ENCODE measurements around the gene JPH4.

The JPH4 gene

DNA sequence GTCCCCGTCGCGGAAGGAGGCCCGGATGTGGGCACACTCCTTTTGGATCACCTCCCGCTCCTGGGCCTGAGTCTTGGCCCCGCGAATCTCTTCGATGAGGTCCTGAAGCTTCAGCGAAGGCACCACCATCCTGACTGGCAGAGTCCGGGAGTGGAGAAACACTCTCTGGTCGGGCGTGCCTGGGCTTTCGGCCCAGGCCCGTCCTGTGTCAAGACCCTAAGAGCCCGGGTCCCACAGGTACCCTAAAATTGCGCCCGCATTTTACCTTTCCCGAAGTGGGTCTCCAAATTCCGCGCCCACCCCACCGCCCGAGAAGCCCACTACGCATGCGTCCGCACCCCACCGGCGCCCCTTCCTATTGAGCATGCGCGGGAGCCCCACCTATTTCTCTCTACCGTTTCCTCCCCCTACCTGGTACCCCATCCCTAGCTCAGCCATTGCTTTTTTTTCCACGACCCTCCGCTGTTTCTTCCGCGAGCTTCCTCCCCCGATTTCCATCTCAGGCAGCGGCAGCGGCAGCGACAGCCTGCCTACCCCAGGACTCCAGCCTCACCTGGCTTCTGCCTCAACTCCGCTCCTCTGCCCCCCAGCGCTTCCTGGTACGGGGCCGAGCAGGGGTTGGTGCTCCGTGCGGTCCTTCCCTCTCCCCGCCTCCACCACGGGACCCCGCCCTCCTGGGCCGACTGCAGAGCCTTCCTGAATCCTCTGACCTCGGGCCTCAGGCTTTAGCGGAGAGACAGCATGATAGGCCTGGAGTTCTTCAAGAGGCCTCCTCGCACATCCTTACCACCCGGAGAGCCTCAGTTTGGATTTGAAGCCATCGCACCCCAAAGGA, 11.2 kb downstream of the JPH4 start, which contains the start of gene AP1G2:
AP1G2 (minus strand) TSS at position 606 of the 835 bp plus-strand sequence; CDS start at position 129, 477 bp downstream.
- H3K4me3 ChIP-seq (replicated peaks; ENCODE audit: low read depth, low read length) = peak within 1 kb of the TSS; percentile 74
- DNase-seq (ENCODE audit: low read depth) = peak; percentile 74
- TF ChIP-seq, protein P1, sequence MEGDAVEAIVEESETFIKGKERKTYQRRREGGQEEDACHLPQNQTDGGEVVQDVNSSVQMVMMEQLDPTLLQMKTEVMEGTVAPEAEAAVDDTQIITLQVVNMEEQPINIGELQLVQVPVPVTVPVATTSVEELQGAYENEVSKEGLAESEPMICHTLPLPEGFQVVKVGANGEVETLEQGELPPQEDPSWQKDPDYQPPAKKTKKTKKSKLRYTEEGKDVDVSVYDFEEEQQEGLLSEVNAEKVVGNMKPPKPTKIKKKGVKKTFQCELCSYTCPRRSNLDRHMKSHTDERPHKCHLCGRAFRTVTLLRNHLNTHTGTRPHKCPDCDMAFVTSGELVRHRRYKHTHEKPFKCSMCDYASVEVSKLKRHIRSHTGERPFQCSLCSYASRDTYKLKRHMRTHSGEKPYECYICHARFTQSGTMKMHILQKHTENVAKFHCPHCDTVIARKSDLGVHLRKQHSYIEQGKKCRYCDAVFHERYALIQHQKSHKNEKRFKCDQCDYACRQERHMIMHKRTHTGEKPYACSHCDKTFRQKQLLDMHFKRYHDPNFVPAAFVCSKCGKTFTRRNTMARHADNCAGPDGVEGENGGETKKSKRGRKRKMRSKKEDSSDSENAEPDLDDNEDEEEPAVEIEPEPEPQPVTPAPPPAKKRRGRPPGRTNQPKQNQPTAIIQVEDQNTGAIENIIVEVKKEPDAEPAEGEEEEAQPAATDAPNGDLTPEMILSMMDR (IDR thresholded peaks at IDR 0.05; ENCODE audit: low read length, missing control alignments) = no peak

DNA sequence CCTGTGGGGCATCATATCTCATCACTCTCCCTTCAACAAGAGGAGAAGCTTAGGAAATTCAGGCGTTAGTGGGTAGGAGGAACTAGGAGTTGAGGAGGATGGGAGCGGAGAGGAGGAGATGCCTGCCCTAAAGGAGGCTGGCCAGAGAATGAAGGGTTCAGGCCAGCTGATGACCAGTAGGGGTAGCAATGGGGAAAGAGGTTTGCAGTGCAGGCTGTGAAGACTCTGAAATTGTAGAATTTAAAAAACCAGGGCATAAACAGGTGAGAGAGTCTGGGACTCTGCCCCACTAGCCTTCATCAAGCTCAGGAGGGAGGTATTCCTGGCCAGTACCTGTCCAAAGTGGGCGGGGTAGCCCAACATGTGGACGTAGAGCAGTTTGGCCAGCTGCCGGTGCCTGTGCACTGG, 11.8 kb downstream of the JPH4 start:
- TF ChIP-seq, protein P1 (IDR thresholded peaks at IDR 0.05; ENCODE audit: low read length, missing control alignments) = peak; percentile 36
- peak; percentile 22 for DNase-seq (ENCODE audit: low read depth)
- peak overlapping the region; percentile 74 for H3K4me3 ChIP-seq (replicated peaks; ENCODE audit: low read depth, low read length)

DNA sequence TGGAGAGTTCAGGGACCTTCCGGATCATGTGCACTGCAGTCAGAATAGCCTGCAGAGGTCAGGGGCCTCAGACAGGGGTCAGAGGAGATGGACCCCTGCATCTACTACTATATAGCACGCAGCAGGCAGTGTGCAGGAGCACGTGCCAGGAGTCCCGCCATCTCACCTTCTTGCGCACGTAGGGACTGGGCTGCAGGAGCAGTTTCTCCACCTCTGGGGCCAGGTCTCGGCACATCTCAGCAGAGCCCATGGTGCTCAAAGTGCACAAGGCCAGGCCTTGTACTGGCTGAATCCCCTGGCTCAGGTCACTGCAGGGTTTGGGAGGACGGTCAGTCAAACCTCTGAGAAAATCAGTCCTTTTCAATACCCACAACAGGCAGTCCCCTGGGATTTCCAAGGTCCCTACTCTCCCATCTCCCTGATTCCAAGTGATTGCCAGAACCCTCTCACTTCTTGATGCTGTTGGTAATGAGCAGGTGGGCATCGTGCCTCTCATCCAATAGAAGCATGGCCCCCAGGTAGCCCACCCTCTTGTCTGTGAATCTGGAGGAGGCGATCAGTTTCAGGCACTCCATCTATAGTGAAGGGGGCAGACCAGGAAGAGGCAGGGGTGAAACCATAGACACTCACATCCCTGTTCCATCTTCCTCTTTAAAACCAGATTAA, 12.3 kb downstream of the JPH4 start:
- H3K4me3 ChIP-seq (replicated peaks; ENCODE audit: low read depth, low read length) = peak overlapping the region; percentile 74
- no peak for DNase-seq (ENCODE audit: low read depth)
- TF ChIP-seq, protein P1 (IDR thresholded peaks at IDR 0.05; ENCODE audit: low read length, missing control alignments) = no peak

DNA sequence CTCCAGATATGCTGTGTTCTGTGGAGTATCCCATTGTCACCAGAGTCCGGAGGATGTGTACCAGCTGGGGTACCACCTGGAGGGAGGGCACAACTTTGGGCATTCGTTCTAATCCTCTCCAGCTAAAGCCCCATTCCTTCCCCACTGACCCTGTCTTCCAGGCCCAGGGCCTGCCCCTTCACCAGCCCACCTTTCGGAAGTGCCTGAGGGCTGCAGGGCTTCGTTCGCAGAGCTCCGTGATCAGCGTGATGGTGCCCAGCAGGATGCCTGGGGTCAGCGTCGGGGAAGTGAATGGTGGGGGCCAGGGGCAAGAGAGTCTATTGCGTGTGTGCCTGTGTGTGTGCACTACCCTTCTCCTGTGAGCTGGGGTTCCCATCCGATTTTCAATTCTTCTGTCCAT, 13.0 kb downstream of the JPH4 start:
- H3K4me3 ChIP-seq (replicated peaks; ENCODE audit: low read depth, low read length) = no peak overlapping the region
- TF ChIP-seq, protein P1 (IDR thresholded peaks at IDR 0.05; ENCODE audit: low read length, missing control alignments) = no peak
- no peak for DNase-seq (ENCODE audit: low read depth)

DNA sequence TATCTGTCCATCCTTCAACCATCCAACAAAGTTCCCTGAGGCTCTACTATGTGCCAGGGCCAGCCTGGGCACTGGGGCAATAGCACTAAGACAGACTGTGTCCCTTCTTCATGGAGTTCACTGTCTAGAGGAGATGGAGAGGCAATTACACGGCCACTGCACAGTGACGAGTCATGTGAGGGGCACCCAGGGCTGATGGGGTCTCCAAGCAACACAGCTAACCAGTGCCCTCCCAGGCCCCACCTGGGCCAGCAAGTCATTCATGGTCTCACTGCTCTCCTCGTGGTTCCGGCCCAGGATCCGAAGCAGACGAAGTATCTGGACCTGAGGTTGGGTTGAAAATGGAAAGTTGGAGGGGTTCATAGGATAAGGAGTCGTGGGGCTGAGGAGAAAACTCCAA, 13.7 kb downstream of the JPH4 start:
- H3K4me3 ChIP-seq (replicated peaks; ENCODE audit: low read depth, low read length) = no peak overlapping the region
- no peak for DNase-seq (ENCODE audit: low read depth)
- TF ChIP-seq, protein P1 (IDR thresholded peaks at IDR 0.05; ENCODE audit: low read length, missing control alignments) = no peak

DNA sequence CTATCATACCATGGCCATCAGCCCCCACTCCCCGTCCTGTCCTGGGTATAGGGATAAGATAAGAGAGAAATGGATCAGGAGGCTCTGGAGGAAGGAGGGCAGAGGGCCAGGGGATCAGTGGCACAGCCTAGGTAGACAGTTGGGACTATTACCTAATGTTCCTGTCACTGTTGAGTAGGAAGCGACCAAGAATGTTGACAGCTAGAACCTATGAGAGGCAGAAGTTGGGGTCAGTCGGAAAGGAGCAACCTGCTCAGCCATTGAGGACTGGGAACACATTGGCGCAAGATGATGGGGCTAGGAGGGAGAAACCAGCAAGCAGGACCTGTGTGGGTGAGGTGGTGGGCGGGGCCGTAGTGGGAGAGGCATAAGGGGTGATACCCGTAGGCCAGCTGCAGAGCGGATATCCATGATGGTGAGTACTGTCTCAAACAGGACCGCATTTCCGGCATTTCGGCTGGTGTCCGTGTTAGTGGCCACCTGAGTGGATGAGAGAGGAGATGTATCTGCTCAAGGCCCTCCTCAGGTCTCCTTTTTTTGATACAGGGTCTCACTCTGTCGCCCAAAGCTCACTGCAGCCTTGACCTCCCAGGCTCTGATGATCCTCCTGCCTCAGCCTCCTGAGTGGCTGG, 14.3 kb downstream of the JPH4 start:
- no peak for DNase-seq (ENCODE audit: low read depth)
- no peak overlapping the region for H3K4me3 ChIP-seq (replicated peaks; ENCODE audit: low read depth, low read length)
- TF ChIP-seq, protein P1 (IDR thresholded peaks at IDR 0.05; ENCODE audit: low read length, missing control alignments) = no peak
